Kidney epithelial cell (primary cell): ENCODE results near the gene IFIT3. TPM values are rescaled to one million over a fixed set of nuclear protein-coding genes. Genes with fewer than 3 reads are reported as not detected.
A peak's percentile ranks its signal among the peaks of the same experiment; 100 is the strongest.

Experiments
- DNase-seq: peaks from one replicate; pipeline ENCODE4 v3.0.0-alpha.2; 2010; ENCODE audit warnings: low read depth
- H3K27me3 ChIP-seq: 2 replicates; pipeline ENCODE4 v1.6.0; 2011; ENCODE audit warnings: low read length; ENCODE audit not compliant: control insufficient read depth, insufficient read depth
- H3K36me3 ChIP-seq: 2 replicates; pipeline ENCODE4 v1.5.1; 2011; ENCODE audit warnings: low read length; ENCODE audit not compliant: control insufficient read depth, insufficient read depth
- H3K4me3 ChIP-seq: 2 replicates; pipeline ENCODE4 v1.5.1; 2011; ENCODE audit warnings: low read depth, mild to moderate bottlenecking, control low read depth, low read length
- total RNA-seq: library from RNA; depleted of rRNA; stranded (reverse); fragments of >200 nt; gene quantifications from 2 replicates; pipeline ENCODE4 v1.2.3, GENCODE V29; 2015
- TF ChIP-seq, protein P1 (sequence below): IDR thresholded peaks from 2 replicates; pipeline ENCODE4 v1.5.1; 2011; ENCODE audit warnings: mild to moderate bottlenecking, moderate library complexity, low read length, control low read depth, inconsistent platforms; ENCODE audit not compliant: insufficient read depth, poor library complexity, severe bottlenecking

IFIT3 gene
- total RNA-seq, 1 donor from 2014 or later: 14.8 TPM

DNA sequence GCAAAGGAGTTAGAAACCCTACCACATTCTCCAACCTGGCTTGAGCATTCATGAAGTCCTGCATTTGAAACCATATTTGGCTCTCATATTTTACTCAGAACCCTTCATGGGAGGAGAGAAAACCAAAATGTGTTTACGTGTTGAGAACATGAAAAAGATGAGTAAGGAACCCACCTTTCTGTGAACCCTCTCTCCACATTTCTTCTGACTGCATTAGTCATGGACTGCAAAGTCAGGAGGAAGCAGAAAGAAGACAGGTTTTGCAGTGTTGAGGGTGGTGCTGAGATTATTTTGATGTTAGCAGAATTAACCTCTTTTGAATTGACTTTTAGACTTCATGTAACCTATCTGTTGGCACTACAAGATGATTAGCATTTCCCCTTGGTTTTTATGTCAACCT, 55.0 kb downstream of the IFIT3 start:
- no peak for DNase-seq
- TF ChIP-seq, protein P1, sequence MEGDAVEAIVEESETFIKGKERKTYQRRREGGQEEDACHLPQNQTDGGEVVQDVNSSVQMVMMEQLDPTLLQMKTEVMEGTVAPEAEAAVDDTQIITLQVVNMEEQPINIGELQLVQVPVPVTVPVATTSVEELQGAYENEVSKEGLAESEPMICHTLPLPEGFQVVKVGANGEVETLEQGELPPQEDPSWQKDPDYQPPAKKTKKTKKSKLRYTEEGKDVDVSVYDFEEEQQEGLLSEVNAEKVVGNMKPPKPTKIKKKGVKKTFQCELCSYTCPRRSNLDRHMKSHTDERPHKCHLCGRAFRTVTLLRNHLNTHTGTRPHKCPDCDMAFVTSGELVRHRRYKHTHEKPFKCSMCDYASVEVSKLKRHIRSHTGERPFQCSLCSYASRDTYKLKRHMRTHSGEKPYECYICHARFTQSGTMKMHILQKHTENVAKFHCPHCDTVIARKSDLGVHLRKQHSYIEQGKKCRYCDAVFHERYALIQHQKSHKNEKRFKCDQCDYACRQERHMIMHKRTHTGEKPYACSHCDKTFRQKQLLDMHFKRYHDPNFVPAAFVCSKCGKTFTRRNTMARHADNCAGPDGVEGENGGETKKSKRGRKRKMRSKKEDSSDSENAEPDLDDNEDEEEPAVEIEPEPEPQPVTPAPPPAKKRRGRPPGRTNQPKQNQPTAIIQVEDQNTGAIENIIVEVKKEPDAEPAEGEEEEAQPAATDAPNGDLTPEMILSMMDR: no peak
- Histone ChIP-seq H3K27me3 (no peaks in the 10 kb centered on the region), H3K36me3 (no peaks in the 10 kb centered on the region), H3K4me3 (no peak overlapping the region)

DNA sequence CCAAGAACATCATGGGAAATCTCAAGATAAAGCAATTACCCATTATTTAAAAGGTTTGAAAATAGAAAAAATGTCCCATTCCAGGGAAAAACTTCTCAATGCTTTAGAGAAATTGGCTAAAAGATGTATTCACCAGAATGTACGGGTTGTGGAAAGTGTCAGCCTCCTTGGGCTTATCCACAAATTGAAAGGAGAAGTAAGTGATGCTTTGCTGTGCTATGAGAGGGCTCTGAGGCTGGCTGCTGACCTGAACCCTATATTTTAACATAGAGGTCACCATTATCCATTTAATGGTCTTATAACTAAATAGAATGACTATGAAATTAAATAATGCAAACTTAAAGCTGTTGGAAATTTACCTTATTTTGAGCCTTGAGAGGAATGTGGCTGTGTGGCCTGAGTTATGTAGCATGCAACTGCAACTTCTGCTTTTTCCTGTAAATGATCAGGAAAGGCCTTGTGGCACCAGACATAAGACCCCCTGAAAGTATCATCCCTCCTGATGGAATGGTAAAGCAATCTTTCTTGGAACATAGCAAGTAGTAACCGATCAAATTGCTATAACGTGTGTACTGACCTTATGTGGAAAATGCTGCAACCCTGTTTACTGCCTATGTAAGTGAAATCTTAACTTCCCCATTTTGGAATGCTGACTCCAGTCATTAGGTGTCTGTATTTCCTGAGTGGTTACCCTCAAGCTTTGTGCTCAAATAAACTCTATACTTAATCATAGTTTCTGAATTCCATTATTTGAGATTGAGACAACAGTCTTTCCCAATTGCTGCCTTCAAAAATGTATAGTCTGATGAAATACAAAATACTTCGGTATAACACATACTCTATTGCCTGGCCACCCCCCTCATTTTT, 56.9 kb downstream of the IFIT3 start:
- TF ChIP-seq, protein P1: no peak
- Histone ChIP-seq H3K36me3 (no peaks in the 10 kb centered on the region), H3K27me3 (no peaks in the 10 kb centered on the region), H3K4me3 (no peak overlapping the region)
- no peak for DNase-seq

GRCh38 chr10:89388806-89389205, 61.0 kb downstream of the IFIT3 start:
- Histone ChIP-seq H3K4me3 (no peak overlapping the region), H3K36me3 (no peaks in the 10 kb centered on the region), H3K27me3 (no peaks in the 10 kb centered on the region)
- no peak for DNase-seq
- TF ChIP-seq, protein P1: no peak

DNA sequence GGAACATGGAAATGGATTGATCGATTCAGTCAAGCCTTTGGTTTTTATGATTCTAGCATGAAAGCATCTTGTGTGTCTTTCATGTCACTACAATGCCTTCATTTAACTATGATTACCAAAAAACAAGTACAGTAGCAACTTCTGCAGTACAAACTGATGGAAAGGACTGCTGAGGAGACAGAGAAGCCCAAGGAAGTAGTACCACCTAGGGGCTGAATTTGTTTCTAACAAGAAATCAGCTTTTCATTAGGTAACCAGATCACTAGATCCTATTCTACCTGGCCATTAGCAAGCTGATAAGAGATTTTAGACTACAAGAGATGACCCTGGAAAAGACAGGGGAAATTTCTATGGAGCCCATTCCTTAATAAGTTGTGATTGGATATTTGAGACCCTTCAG, 61.5 kb downstream of the IFIT3 start:
- H3K4me3 ChIP-seq: no peak overlapping the region
- TF ChIP-seq, protein P1: peak; percentile 46
- H3K36me3 ChIP-seq: no peaks in the 10 kb centered on the region
- no peaks in the 10 kb centered on the region for H3K27me3 ChIP-seq
- DNase-seq: no peak

Other genes with a start within 250 kb of the IFIT3 start
- 0.29 and 0.34 TPM in 2 replicates for gene CH25H, start 120.7 kb upstream of the IFIT3 start, total RNA-seq
- 59.2 and 67.6 TPM in 2 replicates for gene LIPA, start 76.2 kb upstream of the IFIT3 start, total RNA-seq
- gene IFIT2, start 26.0 kb upstream of the IFIT3 start, total RNA-seq: 9.2 and 9.4 TPM in 2 replicates
- not detected in 2 replicates for gene IFIT1B, start 50.1 kb downstream of the IFIT3 start, total RNA-seq
- 10.4 and 12.7 TPM in 2 replicates for gene IFIT1, start 64.6 kb downstream of the IFIT3 start, total RNA-seq
- gene IFIT5, start 86.6 kb downstream of the IFIT3 start, total RNA-seq: 24.9 and 28.8 TPM in 2 replicates
- gene SLC16A12, start 207.6 kb downstream of the IFIT3 start, total RNA-seq: 0.75 and 0.96 TPM in 2 replicates